ENCODE results near the gene SARS2.

Gene SARS2

GRCh38 chr19:38930776-38931520 lies 385 bp upstream of the SARS2 start, which contains the start of gene MRPS12:
TSS of gene MRPS12 (plus strand) at chr19:38930944. CDS start at chr19:38931295, 351 bp downstream.
- peak within 1 kb of the TSS; percentile 95 for H3K27ac ChIP-seq
- TF ChIP-seq CTCF (conservative IDR thresholded peaks at IDR 0.05): no peak

- H3K27ac ChIP-seq: no peak overlapping the region; the same call in 1 of the 2 replicates
- no peak for TF ChIP-seq CTCF (conservative IDR thresholded peaks at IDR 0.05)
These were observed 2.1 kb downstream of the SARS2 start for GRCh38 chr19:38928391-38929001.

- TF ChIP-seq CTCF (conservative IDR thresholded peaks at IDR 0.05): no peak
- H3K27ac ChIP-seq: no peak overlapping the region
These were observed 6.2 kb downstream of the SARS2 start for GRCh38 chr19:38924388-38924787.

GRCh38 chr19:38922482-38922881 lies 8.1 kb downstream of the SARS2 start:
- no peak for TF ChIP-seq CTCF (conservative IDR thresholded peaks at IDR 0.05)
- no peak overlapping the region for H3K27ac ChIP-seq

GRCh38 chr19:38921420-38922274 lies 8.9 kb downstream of the SARS2 start:
- no peak overlapping the region for H3K27ac ChIP-seq
- TF ChIP-seq CTCF (conservative IDR thresholded peaks at IDR 0.05): no peak

- H3K27ac ChIP-seq: no peak overlapping the region
These were observed 9.8 kb downstream of the SARS2 start for GRCh38 chr19:38920602-38921419.

More at GRCh38 chr19:38920602-38921419, 9.8 kb downstream of the SARS2 start:
- TF ChIP-seq CTCF (conservative IDR thresholded peaks at IDR 0.05): no peak

Measured in VCaP (cell line).